ENCODE measurements around the gene CYB5D1.
A peak's percentile ranks its signal among the peaks of the same experiment; 100 is the strongest.

The CYB5D1 gene

GRCh38 chr17:7880076-7880868, 22.5 kb downstream of the CYB5D1 start:
- no peak for TF ChIP-seq CTCF (conservative IDR thresholded peaks at IDR 0.05; ENCODE audit: low read depth, low read length)
- no peak overlapping the region for H3K4me3 ChIP-seq (ENCODE audit: low read length)
- DNase-seq (ENCODE audit: low read depth) = no peak

GRCh38 chr17:7881276-7882054, 23.7 kb downstream of the CYB5D1 start:
- TF ChIP-seq CTCF (conservative IDR thresholded peaks at IDR 0.05; ENCODE audit: low read depth, low read length) = no peak
- no peak overlapping the region for H3K4me3 ChIP-seq (ENCODE audit: low read length)
- DNase-seq (ENCODE audit: low read depth) = no peak

- no peak overlapping the region for H3K4me3 ChIP-seq (ENCODE audit: low read length)
- no peak for DNase-seq (ENCODE audit: low read depth)
- no peak for TF ChIP-seq CTCF (conservative IDR thresholded peaks at IDR 0.05; ENCODE audit: low read depth, low read length)
Observed at GRCh38 chr17:7882068-7882467, 24.3 kb downstream of the CYB5D1 start.

GRCh38 chr17:7882629-7883028, 24.8 kb downstream of the CYB5D1 start:
- no peak for TF ChIP-seq CTCF (conservative IDR thresholded peaks at IDR 0.05; ENCODE audit: low read depth, low read length)
- H3K4me3 ChIP-seq (ENCODE audit: low read length) = no peak overlapping the region
- no peak for DNase-seq (ENCODE audit: low read depth)

GRCh38 chr17:7883781-7884386, 26.1 kb downstream of the CYB5D1 start:
- peak overlapping the region; percentile 59 for H3K4me3 ChIP-seq (ENCODE audit: low read length)
- TF ChIP-seq CTCF (conservative IDR thresholded peaks at IDR 0.05; ENCODE audit: low read depth, low read length) = no peak
- DNase-seq (ENCODE audit: low read depth) = no peak

- no peak for DNase-seq (ENCODE audit: low read depth)
- TF ChIP-seq CTCF (conservative IDR thresholded peaks at IDR 0.05; ENCODE audit: low read depth, low read length) = no peak
- H3K4me3 ChIP-seq (ENCODE audit: low read length) = peak overlapping the region; percentile 79
Observed at GRCh38 chr17:7884581-7885366, 27.0 kb downstream of the CYB5D1 start.
